ENCODE measurements around the gene TEAD3. TPM values are rescaled to one million over a fixed set of nuclear protein-coding genes. Genes with fewer than 3 reads are reported as not detected.

The TEAD3 gene
- total and polyA plus RNA-seq, 10 of the 15 experiments (the other 5 are each of a cell fraction or from before 2014, with no cell fraction given) = 0.02 to 0.28 (median 0.18) TPM; not detected in 5

DNA sequence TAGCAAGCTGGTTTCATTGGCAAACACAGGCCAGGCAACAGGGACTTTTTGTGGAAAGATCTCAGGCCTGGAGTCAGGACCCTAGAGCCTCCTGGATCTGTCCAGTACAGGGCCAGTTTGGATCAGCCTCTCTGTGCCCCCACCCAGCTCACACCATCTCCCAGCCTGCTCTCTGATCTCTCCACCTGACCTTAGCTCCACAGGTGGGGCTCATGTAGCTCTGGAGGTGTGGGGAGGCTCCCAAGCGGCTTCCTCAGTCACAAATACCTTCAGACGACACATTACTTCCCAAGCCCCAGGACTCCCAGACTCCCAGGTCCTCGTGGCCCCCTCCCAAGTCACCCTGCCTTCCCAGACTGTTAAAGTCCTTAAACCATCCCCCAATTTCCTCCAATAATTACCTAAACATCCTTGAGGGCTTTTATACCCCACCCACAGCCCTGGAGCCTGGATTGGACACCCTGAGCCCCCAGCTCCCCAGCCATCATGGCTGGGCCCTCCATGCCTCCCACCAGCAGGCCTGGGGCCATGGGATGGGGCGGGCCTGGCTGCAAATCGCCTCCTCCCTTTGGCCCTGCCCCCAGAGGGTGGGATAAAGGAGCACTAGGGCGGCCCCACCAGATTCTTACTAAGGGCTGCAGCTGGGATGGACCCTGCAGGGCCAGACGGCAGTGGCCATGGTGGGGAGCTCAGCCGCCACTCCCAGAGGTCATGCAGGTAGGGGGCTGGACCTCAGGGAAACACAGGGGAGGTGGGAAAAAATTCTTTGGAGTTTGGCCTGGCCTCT, 60.6 kb downstream of the TEAD3 start:
- Histone ChIP-seq H3K4me3 (no peak overlapping the region), H3K9me3 (replicated peaks; ENCODE audit: control insufficient read depth, insufficient read depth, low read length) (no peaks in the 10 kb centered on the region), H4K20me1 (ENCODE audit: control insufficient read depth, insufficient read depth) (no peaks in the 10 kb centered on the region), H3K4me2 (ENCODE audit: control insufficient read depth, insufficient read depth) (no peak overlapping the region), H3K9ac (ENCODE audit: control insufficient read depth, insufficient read depth, low read length) (no peak overlapping the region), H3K27me3 (replicated peaks in 1 of 2; ENCODE audit: control insufficient read depth in 2 of 2, insufficient read depth in 2 of 2, low read length in 1 of 2) (no peaks in the 10 kb centered on the region), H3K36me3 (ENCODE audit: control insufficient read depth in 2 of 2, insufficient read depth in 2 of 2, low read length in 1 of 2) (no peaks in the 10 kb centered on the region), H3K27ac (ENCODE audit: control insufficient read depth, insufficient read depth) (no peak overlapping the region), H3K79me2 (ENCODE audit: control insufficient read depth, insufficient read depth, low read length) (no peaks in the 10 kb centered on the region), H3K4me1 (ENCODE audit: control insufficient read depth, insufficient read depth, low read length) (no peaks in the 10 kb centered on the region), H2AFZ (ENCODE audit: control insufficient read depth, low read depth, low read length) (no peak overlapping the region)
- ChIA-PET CTCF (interaction anchor here (0.5 kb wide), 1 partner anchor 95 kb away, joined by 4 read pairs; no protein-coding TSS in a partner anchor), SMC1A (ENCODE audit: uncharacterized antibody, unreplicated experiment) (interaction anchor here (0.6 kb wide), 1 partner anchor 13 kb away, joined by 3 read pairs; no protein-coding TSS in a partner anchor), RAD21 (ENCODE audit: unreplicated experiment) (no interaction called here), POLR2A (no interaction called here)
- FAIRE-seq = no peak
- no TSS peak for BruUV-seq (replicated peaks)
- DNase-seq (ENCODE audit: low read depth, low spot score) = no peak
- no peak for TF ChIP-seq NFIC (IDR thresholded peaks at IDR 0.05; ENCODE audit: low read depth, low read length)
- TF ChIP-seq TAF1 (IDR thresholded peaks at IDR 0.05; ENCODE audit: borderline replicate concordance, low read depth, low read length) = no peak
- no peak for TF ChIP-seq NR2C2 (IDR thresholded peaks at IDR 0.05; ENCODE audit: borderline replicate concordance, control insufficient read depth, insufficient read length, low read depth)
- TF ChIP-seq SPI1 (IDR thresholded peaks at IDR 0.05; ENCODE audit: borderline replicate concordance, insufficient read depth, low read depth, low read length) = no peak
- TF ChIP-seq, protein P1, sequence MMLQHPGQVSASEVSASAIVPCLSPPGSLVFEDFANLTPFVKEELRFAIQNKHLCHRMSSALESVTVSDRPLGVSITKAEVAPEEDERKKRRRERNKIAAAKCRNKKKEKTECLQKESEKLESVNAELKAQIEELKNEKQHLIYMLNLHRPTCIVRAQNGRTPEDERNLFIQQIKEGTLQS (IDR thresholded peaks at IDR 0.05; ENCODE audit: borderline replicate concordance, extremely low read depth, low read depth, low read length) = no peak
- TF ChIP-seq ZNF207 (IDR thresholded peaks at IDR 0.05; ENCODE audit: borderline replicate concordance) = no peak
- no peak for TF ChIP-seq CBX5 (IDR thresholded peaks at IDR 0.05; ENCODE audit: low read depth)
- TF ChIP-seq, protein P2, sequence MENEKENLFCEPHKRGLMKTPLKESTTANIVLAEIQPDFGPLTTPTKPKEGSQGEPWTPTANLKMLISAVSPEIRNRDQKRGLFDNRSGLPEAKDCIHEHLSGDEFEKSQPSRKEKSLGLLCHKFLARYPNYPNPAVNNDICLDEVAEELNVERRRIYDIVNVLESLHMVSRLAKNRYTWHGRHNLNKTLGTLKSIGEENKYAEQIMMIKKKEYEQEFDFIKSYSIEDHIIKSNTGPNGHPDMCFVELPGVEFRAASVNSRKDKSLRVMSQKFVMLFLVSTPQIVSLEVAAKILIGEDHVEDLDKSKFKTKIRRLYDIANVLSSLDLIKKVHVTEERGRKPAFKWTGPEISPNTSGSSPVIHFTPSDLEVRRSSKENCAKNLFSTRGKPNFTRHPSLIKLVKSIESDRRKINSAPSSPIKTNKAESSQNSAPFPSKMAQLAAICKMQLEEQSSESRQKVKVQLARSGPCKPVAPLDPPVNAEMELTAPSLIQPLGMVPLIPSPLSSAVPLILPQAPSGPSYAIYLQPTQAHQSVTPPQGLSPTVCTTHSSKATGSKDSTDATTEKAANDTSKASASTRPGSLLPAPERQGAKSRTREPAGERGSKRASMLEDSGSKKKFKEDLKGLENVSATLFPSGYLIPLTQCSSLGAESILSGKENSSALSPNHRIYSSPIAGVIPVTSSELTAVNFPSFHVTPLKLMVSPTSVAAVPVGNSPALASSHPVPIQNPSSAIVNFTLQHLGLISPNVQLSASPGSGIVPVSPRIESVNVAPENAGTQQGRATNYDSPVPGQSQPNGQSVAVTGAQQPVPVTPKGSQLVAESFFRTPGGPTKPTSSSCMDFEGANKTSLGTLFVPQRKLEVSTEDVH (IDR thresholded peaks at IDR 0.05; ENCODE audit: low read depth, partially characterized antibody) = no peak
- no peak for ATAC-seq
- intact Hi-C loops (cut with micrococcal nuclease; ENCODE audit: unreplicated experiment) = no loop called here
- in situ Hi-C loops (cut with MboI) = no loop called here
- 22% methylated on average over 8 of the region's 8 CpGs for WGBS (ENCODE audit: insufficient coverage, insufficient replicate concordance, low lambda C conversion rate, missing lambda C conversion rate)

Measured in GM12878 (cell line).